ENCODE results near the gene ARFGEF2. TPM values are rescaled to one million over a fixed set of nuclear protein-coding genes. Genes with fewer than 3 reads are reported as not detected.
"Not testable (repeated sequence)": the region's sequence is repeated elsewhere in the genome, so short reads cannot be mapped to it uniquely, and the experiment has no call there.

ARFGEF2 gene
- total and polyA plus RNA-seq, 8 donors: 6.9 to 26.2 (median 23.0) TPM

GRCh38 chr20:48972816-48973215 lies 51.3 kb downstream of the ARFGEF2 start:
- ATAC-seq (no peak), DNase-seq (no peak), FAIRE-seq (no peak)
- TF ChIP-seq CTCF (IDR thresholded peaks at IDR 0.05): no peak
- Histone ChIP-seq H3K27me3 (no peaks in the 10 kb centered on the region), H3K4me1 (no peaks in the 10 kb centered on the region), H3K9me3 (no peaks in the 10 kb centered on the region), H3K36me3 (peaks cover 4 to 65% (median 26%) of the 10 kb centered on the region in 3 donors), H3K4me3 (no peak overlapping the region), H3K27ac (no peak overlapping the region)
- intact Hi-C loops (cut with DNase I): no loop called here
- WGBS, 2 donors: 53 to 70% methylated on average over 3 of the region's 3 CpGs

- no peak overlapping the region for H3K27ac ChIP-seq
- TF ChIP-seq CTCF (IDR thresholded peaks at IDR 0.05): no peak
- no peaks in the 10 kb centered on the region for H3K9me3 ChIP-seq
- DNase-seq (no peak), FAIRE-seq (no peak), ATAC-seq (no peak)
- WGBS, 2 donors: 88% methylated on average over 9 of the region's 9 CpGs
- no peaks in the 10 kb centered on the region for H3K4me1 ChIP-seq
- H3K27me3 ChIP-seq: no peaks in the 10 kb centered on the region
- no peak overlapping the region for H3K4me3 ChIP-seq
- peaks cover 0 to 45% (median 14%) of the 10 kb centered on the region in 3 donors for H3K36me3 ChIP-seq
- intact Hi-C loops (cut with DNase I): no loop called here
Measured at GRCh38 chr20:48975955-48976354, 54.4 kb downstream of the ARFGEF2 start.

- 91 to 94% methylated on average over 2 of the region's 2 CpGs for WGBS, 2 donors
- Histone ChIP-seq H3K4me1 (peaks cover 14 to 22% (median 14%) of the 10 kb centered on the region in 3 donors), H3K36me3 (peaks cover 0 to 23% (median 4%) of the 10 kb centered on the region in 3 donors)
- H3K9me3 ChIP-seq; FAIRE-seq; ATAC-seq; H3K27me3 ChIP-seq; H3K4me3 ChIP-seq; H3K27ac ChIP-seq; DNase-seq; intact Hi-C loops (cut with DNase I): not testable (repeated sequence)
Measured at GRCh38 chr20:48979980-48980379, 58.5 kb downstream of the ARFGEF2 start.

- ATAC-seq: peak; percentile 83 to 90 (median 88)
- FAIRE-seq: no peak
- Histone ChIP-seq H3K4me3 (no peak overlapping the region), H3K4me1 (peaks cover 26 to 46% (median 26%) of the 10 kb centered on the region in 3 donors), H3K36me3 (peaks cover 0 to 8% (median 3%) of the 10 kb centered on the region in 3 donors), H3K9me3 (no peaks in the 10 kb centered on the region), H3K27me3 (no peaks in the 10 kb centered on the region), H3K27ac (peak overlapping the region; percentile 53 to 90 (median 75))
- 45 to 46% methylated on average over 5 of the region's 5 CpGs for whole genome bisulfite sequencing, 2 donors
- peak in 5 of 6 donors; percentile 61 to 81 (median 72) for DNase-seq
- intact Hi-C loops (cut with DNase I): no loop called here
- no peak for TF ChIP-seq CTCF (IDR thresholded peaks at IDR 0.05)
Measured at GRCh38 chr20:48983423-48984400, 62.2 kb downstream of the ARFGEF2 start.

DNA sequence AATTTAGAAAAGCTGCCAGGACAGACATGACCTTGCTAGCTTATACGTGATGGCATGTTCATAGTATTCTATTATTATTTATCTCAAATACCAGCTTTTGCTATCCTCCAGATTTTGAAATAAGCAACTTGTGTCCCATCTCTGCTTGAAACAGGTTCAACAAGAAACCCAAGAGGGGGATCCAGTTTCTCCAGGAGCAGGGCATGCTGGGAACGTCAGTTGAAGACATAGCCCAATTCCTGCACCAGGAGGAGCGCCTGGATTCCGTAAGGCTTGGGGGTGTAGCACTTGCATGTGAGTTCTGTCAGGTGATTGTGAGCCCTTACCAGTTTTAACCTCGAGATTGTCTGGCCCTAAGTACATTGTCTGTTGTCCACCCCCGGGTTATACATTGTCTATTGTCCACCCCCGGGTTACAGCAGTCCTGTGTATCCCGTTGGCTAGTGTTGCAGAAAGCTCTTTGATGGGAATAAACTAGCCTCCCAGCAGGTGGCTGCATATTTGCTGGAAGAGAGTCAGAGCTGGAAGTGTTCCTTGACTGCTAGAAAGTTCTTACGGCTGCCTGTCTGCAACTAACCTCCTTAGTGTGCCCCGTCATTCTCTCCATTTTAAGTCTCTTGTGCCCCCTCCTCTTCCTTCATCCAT lies 63.2 kb downstream of the ARFGEF2 start:
- H3K27ac ChIP-seq: peak overlapping the region; percentile 53 to 90 (median 75)
- FAIRE-seq (no peak), ATAC-seq (peak; percentile 76 to 83 (median 80)), DNase-seq (peak in 4 of 6 donors; percentile 50 to 78 (median 74))
- TF ChIP-seq CTCF (IDR thresholded peaks at IDR 0.05): no peak
- no peaks in the 10 kb centered on the region for H3K9me3 ChIP-seq
- peaks cover 26 to 46% (median 26%) of the 10 kb centered on the region in 3 donors for H3K4me1 ChIP-seq
- 29 to 31% methylated on average over 10 of the region's 10 CpGs for whole genome bisulfite sequencing, 2 donors
- H3K36me3 ChIP-seq: peaks cover 3 to 18% (median 8%) of the 10 kb centered on the region in 3 donors
- intact Hi-C loops (cut with DNase I): no loop called here
- no peaks in the 10 kb centered on the region for H3K27me3 ChIP-seq
- H3K4me3 ChIP-seq: peak overlapping the region in 1 of 4 donors; percentile 6
